ENCODE data around the gene UBXN11.
"Not testable (repeated sequence)": the region's sequence is repeated elsewhere in the genome, so short reads cannot be mapped to it uniquely, and the experiment has no call there.

Gene UBXN11

GRCh38 chr1:26315874-26316850 lies 9.7 kb upstream of the UBXN11 start:
- in situ Hi-C loops (cut with HindIII; ENCODE audit: low pct_ligation_motif_present, low pct_unique_long_range_greater_than_20kb, low sequenced_read_pairs) = no loop called here
- DNase-seq = no peak

- in situ Hi-C loops (cut with HindIII; ENCODE audit: low pct_ligation_motif_present, low pct_unique_long_range_greater_than_20kb, low sequenced_read_pairs) = no loop called here
- no peak for DNase-seq
Observed at GRCh38 chr1:26314501-26314900, 8.1 kb upstream of the UBXN11 start.

GRCh38 chr1:26307966-26308899 lies 1.8 kb upstream of the UBXN11 start:
- in situ Hi-C loops (cut with HindIII; ENCODE audit: low pct_ligation_motif_present, low pct_unique_long_range_greater_than_20kb, low sequenced_read_pairs); DNase-seq: not testable (repeated sequence)

- no peak for DNase-seq
- in situ Hi-C loops (cut with HindIII; ENCODE audit: low pct_ligation_motif_present, low pct_unique_long_range_greater_than_20kb, low sequenced_read_pairs) = no loop called here
Observed at GRCh38 chr1:26307363-26307781, 936 bp upstream of the UBXN11 start.

DNA sequence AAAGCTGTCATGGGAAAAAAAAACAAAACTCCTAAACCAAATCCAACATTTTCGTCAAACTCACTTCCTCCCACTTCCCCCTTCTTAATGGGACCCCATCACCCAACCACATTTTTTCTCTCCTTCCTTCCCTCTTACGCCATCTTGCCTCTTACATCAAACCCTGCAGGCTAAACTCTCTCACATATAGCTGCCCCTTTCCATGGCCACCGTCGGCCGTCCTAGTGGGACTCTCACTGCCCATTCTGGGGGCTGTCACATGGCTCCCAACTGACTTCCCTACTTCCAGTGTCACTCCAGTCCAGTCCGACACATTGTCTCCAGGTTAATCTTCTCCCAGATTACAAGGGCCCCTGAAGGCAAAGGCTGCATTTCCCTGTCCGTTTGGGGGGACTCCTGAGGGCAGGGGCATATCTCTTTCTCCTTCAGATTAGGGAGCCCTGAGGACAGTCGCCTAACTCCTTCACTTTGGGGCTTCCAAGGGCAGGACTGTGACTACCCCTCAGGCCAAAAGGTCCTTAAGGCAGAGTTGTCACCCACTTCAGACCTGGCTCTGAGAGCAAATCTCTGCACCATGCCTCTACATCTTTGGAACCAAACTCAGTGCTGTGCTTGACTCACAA lies 658 bp downstream of the UBXN11 start:
- DNase-seq = no peak
- in situ Hi-C loops (cut with HindIII; ENCODE audit: low pct_ligation_motif_present, low pct_unique_long_range_greater_than_20kb, low sequenced_read_pairs) = no loop called here

GRCh38 chr1:26302733-26303405 lies 3.6 kb downstream of the UBXN11 start:
- DNase-seq = peak; percentile 18
- in situ Hi-C loops (cut with HindIII; ENCODE audit: low pct_ligation_motif_present, low pct_unique_long_range_greater_than_20kb, low sequenced_read_pairs) = no loop called here

DNA sequence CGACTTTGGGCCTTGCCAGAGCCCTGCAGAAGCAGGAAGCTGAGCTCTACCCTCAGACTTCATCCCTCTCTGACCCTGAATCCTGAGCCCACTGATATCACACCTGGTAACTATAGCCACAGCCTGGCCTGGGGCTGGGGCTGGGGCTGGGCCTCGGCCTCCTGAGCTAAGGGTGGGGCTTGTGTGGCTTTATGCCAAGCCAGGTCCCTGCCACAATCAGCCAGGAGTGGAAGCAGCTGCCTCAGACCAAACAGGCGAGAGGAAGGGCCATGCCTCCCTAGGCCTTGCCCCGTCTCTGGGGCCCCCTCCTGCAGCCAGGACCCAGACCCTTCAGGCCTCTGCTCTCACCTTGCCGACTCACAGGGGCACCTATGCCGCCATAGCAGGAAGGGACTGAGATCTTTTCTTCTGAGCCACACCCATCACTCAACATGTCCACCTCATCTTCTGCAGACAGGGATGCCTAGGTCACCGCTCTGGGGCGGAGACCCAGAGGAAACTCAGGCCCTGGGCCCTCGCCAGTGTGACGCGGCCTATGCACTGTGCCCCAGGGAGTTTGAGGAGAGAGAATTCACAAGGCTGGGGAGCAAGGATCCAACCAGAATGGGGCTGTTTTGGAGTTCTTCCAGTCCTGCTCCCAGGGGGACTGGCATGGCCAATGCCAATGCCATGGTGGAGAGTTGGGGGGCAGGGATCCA lies 5.7 kb downstream of the UBXN11 start:
- no peak for DNase-seq
- in situ Hi-C loops (cut with HindIII; ENCODE audit: low pct_ligation_motif_present, low pct_unique_long_range_greater_than_20kb, low sequenced_read_pairs) = no loop called here

DNA sequence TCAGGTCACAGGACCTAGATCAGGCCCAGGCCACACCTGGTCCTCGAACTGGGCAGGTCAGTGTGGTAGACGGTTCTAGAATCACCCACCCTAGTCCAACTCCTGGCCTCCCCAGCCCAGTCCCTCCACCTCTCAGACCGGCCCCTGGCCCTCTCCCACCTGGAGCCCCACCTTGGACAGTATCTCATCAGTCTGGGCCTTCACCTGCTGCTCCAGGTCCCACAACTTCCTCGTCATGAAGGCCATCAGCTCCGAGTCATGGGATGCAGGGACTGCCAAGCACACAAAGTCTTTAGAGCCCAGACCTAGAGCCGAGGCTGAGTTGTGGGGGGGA lies 8.7 kb downstream of the UBXN11 start:
- no peak for DNase-seq
- in situ Hi-C loops (cut with HindIII; ENCODE audit: low pct_ligation_motif_present, low pct_unique_long_range_greater_than_20kb, low sequenced_read_pairs) = no loop called here

DNA sequence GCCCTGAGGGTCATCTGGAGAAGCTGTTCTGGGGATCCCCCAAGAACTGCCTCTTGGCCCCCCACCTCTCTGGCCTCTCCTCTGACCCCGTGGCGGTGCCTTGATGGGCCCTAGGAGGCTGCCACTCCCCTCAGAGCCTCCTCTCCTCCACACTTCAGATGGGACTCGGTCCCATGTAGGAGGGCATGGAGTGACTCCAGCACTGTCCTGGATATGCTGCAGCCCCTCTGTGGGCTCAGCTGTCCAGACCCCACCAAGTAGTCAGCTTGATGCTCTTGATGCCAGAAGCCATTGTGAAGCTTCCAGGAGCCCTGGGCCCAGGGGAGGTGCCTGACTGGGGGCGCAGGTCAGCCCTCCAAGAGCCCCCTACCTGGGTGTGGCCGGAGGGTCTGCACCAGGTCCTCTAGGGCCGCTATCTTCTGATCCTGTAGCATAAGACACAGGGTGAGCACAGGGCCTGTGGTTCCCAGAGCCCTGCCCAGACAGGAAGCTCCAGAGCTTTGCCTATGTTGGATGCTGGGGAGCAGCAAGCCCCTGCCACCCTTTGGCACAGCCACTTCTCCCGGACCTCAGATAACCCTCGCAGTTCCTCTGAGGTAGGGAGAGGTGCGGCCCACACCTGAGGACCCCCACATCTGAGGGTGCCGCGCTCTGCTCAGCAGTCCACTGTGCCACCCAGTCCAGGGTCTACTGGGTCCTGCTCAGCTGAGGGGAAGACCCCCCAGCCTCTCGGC lies 9.2 kb downstream of the UBXN11 start:
- no peak for DNase-seq
- in situ Hi-C loops (cut with HindIII; ENCODE audit: low pct_ligation_motif_present, low pct_unique_long_range_greater_than_20kb, low sequenced_read_pairs) = no loop called here

- no peak for DNase-seq
- in situ Hi-C loops (cut with HindIII; ENCODE audit: low pct_ligation_motif_present, low pct_unique_long_range_greater_than_20kb, low sequenced_read_pairs) = no loop called here
Observed at GRCh38 chr1:26296340-26297056, 9.9 kb downstream of the UBXN11 start.

GRCh38 chr1:26295194-26296138 lies 11.0 kb downstream of the UBXN11 start:
- DNase-seq = no peak
- in situ Hi-C loops (cut with HindIII; ENCODE audit: low pct_ligation_motif_present, low pct_unique_long_range_greater_than_20kb, low sequenced_read_pairs) = no loop called here

- DNase-seq = no peak
- in situ Hi-C loops (cut with HindIII; ENCODE audit: low pct_ligation_motif_present, low pct_unique_long_range_greater_than_20kb, low sequenced_read_pairs) = no loop called here
Observed at GRCh38 chr1:26293911-26294463, 12.4 kb downstream of the UBXN11 start.

DNA sequence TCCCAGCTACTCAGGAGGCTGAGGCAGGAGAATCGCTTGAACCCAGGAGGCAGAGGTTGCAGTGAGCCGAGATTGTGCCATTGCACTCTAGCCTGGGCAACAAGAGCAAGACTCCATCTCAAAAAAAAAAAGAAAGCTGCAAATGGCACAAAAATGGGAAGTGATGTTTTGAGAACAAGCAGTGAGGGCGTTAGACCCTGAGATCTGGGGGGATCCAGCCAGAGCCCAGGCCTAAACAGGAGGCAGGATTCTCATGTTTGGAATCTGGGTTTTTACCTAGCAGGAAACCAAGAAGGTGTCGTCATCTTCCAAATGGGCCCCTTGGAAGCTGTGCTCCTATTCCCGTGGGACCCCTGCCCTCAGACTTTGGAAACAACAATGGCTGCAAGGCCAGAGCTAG lies 13.7 kb downstream of the UBXN11 start:
- DNase-seq; in situ Hi-C loops (cut with HindIII; ENCODE audit: low pct_ligation_motif_present, low pct_unique_long_range_greater_than_20kb, low sequenced_read_pairs): not testable (repeated sequence)

- DNase-seq = no peak
- in situ Hi-C loops (cut with HindIII; ENCODE audit: low pct_ligation_motif_present, low pct_unique_long_range_greater_than_20kb, low sequenced_read_pairs) = no loop called here
Observed at GRCh38 chr1:26291939-26292338, 14.5 kb downstream of the UBXN11 start.

GRCh38 chr1:26291433-26291832 lies 15.0 kb downstream of the UBXN11 start:
- no peak for DNase-seq
- in situ Hi-C loops (cut with HindIII; ENCODE audit: low pct_ligation_motif_present, low pct_unique_long_range_greater_than_20kb, low sequenced_read_pairs) = no loop called here

All from ACHN (cell line).